DND-41 (cell line): ENCODE data around the gene ADAM15.

Source experiments
- EZH2 ChIP-seq: IDR thresholded peaks from 3 replicates; pipeline ENCODE4 v1.6.1; 2012; ENCODE audit warnings: borderline replicate concordance, low read depth, mild to moderate bottlenecking, moderate library complexity, low read length, inconsistent platforms; ENCODE audit not compliant: severe bottlenecking
- TF ChIP-seq, protein P1 (sequence below): IDR thresholded peaks from 2 replicates; pipeline ENCODE4 v1.5.1; 2012; ENCODE audit warnings: borderline replicate concordance, low read length, moderate library complexity, mild to moderate bottlenecking; ENCODE audit not compliant: poor library complexity, severe bottlenecking; ENCODE audit errors: extremely low read depth

DNA sequence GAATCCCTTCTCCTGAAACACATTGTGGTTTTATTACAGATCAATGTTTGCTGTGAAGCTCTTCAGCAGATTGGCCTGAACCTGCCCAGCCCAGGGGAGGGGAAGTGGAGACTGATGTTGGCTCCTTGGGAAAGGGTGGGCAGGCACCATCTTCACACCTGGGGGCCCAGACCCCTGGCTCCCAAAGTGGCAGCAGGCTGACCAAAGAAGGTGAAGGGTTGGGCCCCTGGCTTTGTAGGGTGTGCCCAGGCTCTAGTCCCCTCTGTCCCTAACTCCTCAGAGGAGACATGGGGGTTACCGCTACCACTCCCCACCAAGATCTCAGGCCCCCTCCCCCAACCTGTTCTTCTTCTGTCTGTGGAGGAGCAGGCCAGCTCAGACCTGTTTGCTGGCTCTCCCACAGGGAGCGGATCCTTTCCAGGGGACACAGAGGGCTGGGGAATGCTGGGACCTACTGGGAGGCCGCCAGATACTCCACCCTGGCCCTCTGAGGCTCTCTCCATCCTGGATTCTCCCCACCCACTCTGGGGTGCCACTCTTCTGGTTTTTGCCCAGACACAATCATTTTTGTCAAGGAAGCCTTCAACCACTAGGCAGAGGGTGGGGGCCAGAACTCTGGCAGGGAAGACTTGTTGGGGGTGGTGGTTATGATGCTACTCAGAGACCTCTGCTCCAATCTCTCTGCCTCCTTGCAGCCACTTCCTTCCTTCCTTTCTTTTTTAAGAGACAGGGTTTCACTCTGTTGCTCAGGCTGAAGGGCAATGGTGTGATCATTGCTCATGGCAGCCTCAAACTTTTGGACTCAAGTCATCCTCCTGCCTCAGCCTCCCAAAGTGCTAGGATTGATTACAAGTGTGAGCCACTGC lies 22.5 kb downstream of the ADAM15 start:
- TF ChIP-seq, protein P1, sequence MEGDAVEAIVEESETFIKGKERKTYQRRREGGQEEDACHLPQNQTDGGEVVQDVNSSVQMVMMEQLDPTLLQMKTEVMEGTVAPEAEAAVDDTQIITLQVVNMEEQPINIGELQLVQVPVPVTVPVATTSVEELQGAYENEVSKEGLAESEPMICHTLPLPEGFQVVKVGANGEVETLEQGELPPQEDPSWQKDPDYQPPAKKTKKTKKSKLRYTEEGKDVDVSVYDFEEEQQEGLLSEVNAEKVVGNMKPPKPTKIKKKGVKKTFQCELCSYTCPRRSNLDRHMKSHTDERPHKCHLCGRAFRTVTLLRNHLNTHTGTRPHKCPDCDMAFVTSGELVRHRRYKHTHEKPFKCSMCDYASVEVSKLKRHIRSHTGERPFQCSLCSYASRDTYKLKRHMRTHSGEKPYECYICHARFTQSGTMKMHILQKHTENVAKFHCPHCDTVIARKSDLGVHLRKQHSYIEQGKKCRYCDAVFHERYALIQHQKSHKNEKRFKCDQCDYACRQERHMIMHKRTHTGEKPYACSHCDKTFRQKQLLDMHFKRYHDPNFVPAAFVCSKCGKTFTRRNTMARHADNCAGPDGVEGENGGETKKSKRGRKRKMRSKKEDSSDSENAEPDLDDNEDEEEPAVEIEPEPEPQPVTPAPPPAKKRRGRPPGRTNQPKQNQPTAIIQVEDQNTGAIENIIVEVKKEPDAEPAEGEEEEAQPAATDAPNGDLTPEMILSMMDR: no peak
- no peak for TF ChIP-seq EZH2
